BJ (cell line): ENCODE results near the gene TRAK1. TPM values are rescaled to one million over a fixed set of nuclear protein-coding genes. Genes with fewer than 3 reads are reported as not detected.

Source experiments
- CTCF ChIA-PET: fragments of 350-600 bp; formaldehyde crosslinking; extraction: SDS; loops from one replicate; lab custom pipeline; 2021; ENCODE audit warnings: antibody characterized with exemption, inconsistent platforms; lab: Yijun Ruan, JAX
- POLR2A ChIA-PET: fragments of 300-600 bp; sonication (Branson Sonifier 250); formaldehyde crosslinking; extraction: SDS; loops from one replicate; lab custom pipeline; 2021; ENCODE audit warnings: antibody characterized with exemption; lab: Charles Lee
- DNase-seq: peaks from one replicate; pipeline ENCODE4 v3.0.0-alpha.2; 2011; ENCODE audit warnings: low read depth
- H3K27me3 ChIP-seq: 2 replicates; pipeline ENCODE4 v1.6.0; 2011; ENCODE audit warnings: low read length; ENCODE audit not compliant: control insufficient read depth, insufficient read depth
- H3K36me3 ChIP-seq: 2 replicates; pipeline ENCODE4 v1.5.1; 2011; ENCODE audit warnings: low read length; ENCODE audit not compliant: control insufficient read depth, insufficient read depth
- H3K4me3 ChIP-seq: 2 replicates; pipeline ENCODE4 v1.5.1; 2011; ENCODE audit warnings: low read depth, mild to moderate bottlenecking, control low read depth, low read length
- polyA plus RNA-seq: library from polyadenylated mRNA; depleted of rRNA; stranded (reverse); fragments of >200 nt; gene quantifications from 2 replicates; pipeline ENCODE4 v1.2.3, GENCODE V29; 2011
- TF ChIP-seq, protein P1 (sequence below): IDR thresholded peaks from 2 replicates; pipeline ENCODE4 v1.5.1; 2011; ENCODE audit warnings: low read depth, mild to moderate bottlenecking, control low read depth, inconsistent platforms, low read length, moderate library complexity; ENCODE audit not compliant: insufficient read depth

Gene TRAK1
- polyA plus RNA-seq, 1 experiment = 36.3 TPM

DNA sequence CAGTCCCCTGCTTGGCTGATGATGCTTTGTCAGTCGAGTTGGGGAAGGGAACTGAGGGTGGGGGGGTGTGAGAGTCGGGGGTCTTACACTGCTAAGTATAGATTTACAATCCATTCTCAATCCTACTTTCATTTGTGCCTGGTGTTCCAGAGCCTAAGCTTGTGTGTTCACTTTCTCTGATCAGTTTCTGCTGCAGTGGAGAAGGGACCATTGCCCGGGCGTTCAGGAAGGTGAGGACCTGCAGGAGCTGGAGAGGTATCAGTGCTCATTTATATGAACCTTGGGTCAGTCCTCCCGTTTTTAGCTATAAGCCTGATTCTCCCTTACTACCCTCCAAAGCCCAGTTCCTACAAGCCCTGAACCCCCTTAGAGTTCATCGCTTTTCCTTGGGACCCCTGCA lies 41.0 kb upstream of the TRAK1 start:
- TF ChIP-seq, protein P1, sequence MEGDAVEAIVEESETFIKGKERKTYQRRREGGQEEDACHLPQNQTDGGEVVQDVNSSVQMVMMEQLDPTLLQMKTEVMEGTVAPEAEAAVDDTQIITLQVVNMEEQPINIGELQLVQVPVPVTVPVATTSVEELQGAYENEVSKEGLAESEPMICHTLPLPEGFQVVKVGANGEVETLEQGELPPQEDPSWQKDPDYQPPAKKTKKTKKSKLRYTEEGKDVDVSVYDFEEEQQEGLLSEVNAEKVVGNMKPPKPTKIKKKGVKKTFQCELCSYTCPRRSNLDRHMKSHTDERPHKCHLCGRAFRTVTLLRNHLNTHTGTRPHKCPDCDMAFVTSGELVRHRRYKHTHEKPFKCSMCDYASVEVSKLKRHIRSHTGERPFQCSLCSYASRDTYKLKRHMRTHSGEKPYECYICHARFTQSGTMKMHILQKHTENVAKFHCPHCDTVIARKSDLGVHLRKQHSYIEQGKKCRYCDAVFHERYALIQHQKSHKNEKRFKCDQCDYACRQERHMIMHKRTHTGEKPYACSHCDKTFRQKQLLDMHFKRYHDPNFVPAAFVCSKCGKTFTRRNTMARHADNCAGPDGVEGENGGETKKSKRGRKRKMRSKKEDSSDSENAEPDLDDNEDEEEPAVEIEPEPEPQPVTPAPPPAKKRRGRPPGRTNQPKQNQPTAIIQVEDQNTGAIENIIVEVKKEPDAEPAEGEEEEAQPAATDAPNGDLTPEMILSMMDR = no peak
- Histone ChIP-seq H3K4me3 (no peak overlapping the region), H3K27me3 (no peaks in the 10 kb centered on the region), H3K36me3 (no peaks in the 10 kb centered on the region)
- ChIA-PET POLR2A (no interaction called here), CTCF (interaction anchor here (0.6 to 4.3 kb wide), 2 partner anchors 49 to 128 kb away, joined by 3 to 17 read pairs; no protein-coding TSS in a partner anchor)
- DNase-seq = no peak

DNA sequence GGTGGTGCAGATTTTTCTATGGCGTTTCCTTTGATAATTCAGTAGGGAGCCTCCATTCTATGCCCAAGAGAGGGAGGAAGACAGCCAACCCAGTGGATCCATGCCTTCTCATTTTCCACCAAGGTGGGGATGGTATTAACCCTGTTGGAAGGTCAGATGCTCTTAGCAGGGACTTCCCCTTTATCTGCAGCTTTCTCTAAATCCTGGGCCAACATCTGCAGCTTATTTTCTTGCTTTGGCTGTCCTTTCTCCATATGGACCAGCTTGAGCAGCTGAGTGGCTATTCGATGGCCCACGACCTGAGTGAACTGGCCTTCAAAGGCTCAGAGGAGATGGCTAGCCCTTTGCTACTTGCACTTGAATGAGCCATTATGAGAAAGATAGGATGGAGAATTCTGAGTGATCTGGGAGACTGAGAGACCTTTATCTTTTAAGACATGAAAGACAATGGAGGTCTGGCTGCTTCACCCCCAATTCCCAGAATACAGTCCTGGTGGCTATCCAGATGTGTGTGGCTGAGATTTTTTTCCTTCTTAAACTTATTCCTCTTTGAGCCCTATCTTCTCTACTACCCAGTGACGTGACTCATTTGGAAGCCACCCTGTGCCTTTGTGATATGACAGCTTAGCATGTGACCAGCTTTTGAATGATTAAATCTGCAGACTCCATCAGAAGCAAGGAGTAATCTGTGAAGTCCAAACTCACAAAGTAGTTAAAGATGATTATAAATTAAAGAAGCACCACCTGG lies 39.6 kb upstream of the TRAK1 start:
- ChIA-PET POLR2A (no interaction called here), CTCF (interaction anchor here (4.3 kb wide), 1 partner anchor 48 kb away, joined by 17 read pairs; no protein-coding TSS in a partner anchor)
- Histone ChIP-seq H3K27me3 (no peaks in the 10 kb centered on the region), H3K4me3 (no peak overlapping the region), H3K36me3 (no peaks in the 10 kb centered on the region)
- DNase-seq = no peak
- TF ChIP-seq, protein P1 = no peak

DNA sequence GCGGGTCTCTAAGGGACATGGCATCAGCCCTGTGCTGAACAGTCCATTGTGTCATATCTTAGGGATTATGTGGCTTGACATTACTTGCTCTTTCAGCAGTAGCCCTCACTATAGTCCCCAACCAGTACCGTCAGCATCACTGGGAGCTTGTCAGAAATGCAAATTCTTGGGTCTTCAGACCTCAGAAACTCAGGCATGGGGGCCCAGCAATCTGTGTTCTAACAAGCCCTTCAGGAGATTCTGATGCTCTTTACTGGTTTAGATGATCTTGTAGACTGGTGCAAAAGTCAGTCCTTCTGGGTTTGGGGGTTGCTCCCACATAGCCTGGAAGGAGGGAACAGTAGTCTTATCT lies 39.0 kb upstream of the TRAK1 start:
- no peaks in the 10 kb centered on the region for H3K27me3 ChIP-seq
- no peak overlapping the region for H3K4me3 ChIP-seq
- TF ChIP-seq, protein P1 = no peak
- ChIA-PET CTCF (interaction anchor here (4.3 kb wide), 1 partner anchor 47 kb away, joined by 17 read pairs; no protein-coding TSS in a partner anchor), POLR2A (no interaction called here)
- DNase-seq = no peak
- no peaks in the 10 kb centered on the region for H3K36me3 ChIP-seq

DNA sequence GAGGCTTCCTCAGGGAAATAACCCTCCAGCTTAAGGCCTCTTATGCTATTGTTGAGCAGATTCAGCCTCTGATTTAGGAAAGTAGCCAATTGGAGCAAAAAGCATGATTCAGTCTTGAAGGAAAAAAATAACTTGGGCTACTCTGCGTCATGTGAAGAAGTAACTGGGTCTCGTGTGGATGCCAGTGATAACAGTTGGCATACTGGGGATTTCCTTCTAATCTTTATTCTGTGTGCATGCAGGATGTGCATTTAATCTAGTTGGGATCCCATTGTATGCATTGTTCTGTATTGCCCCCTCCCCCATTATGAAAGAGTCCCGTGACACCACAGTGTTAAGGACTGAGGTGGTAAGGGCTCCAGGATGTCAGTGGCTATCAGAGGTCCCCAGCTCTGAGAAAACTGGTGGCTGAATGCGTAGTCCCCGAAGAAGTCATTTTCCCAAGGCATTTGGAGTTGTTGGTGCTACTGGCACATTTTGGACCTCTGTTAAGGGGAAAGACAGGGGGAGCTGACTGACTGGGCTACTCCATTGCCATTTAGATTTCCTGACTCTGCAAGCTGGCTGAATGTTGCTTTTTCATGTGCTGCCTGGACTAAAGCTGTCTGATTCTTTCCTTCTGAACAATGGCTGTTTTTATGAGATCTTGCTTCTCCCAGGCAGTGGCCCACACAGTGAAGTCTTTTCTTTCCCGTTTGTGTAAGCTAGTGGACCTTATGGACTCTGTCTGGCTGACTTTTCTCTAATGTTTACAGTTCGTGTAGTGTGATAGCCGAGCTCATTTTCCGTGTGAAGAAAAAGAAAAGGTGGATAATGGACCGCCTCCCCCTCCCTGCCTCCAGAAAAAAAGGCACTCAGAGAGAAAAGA lies 38.4 kb upstream of the TRAK1 start:
- TF ChIP-seq, protein P1 = no peak
- CTCF ChIA-PET = interaction anchor here (0.6 to 4.3 kb wide), 3 partner anchors 17 to 47 kb away, joined by 3 to 17 read pairs (median 5); no protein-coding TSS in a partner anchor
- no peak for DNase-seq
- Histone ChIP-seq H3K36me3 (no peaks in the 10 kb centered on the region; the same call in 1 of the 2 replicates), H3K4me3 (no peak overlapping the region), H3K27me3 (no peaks in the 10 kb centered on the region)
- POLR2A ChIA-PET = interaction anchor here (0.6 to 0.7 kb wide), 2 partner anchors 20 to 68 kb away, joined by 5 to 11 read pairs; no protein-coding TSS in a partner anchor

DNA sequence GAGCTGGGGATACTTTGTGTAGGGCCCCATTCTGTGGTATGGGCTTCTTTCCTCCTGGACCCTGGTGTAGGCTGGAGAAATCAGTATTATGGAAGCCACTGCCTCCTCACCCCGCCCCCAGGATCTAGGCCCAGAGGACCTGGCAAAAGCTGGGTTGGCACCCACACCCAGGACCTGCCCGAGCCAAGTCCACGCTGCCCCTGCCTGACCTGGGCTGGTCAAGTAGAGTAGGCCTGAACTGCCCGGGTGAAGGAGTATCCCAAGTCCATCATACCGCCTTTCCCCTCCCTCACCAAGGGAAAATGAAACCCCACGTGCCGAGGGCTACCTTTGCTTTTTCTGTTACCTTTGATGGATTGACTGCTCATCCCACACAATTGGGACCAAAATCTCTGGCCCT lies 37.7 kb upstream of the TRAK1 start:
- CTCF ChIA-PET = interaction anchor here (1.4 to 4.3 kb wide), 2 partner anchors 18 to 46 kb away, joined by 5 to 17 read pairs; no protein-coding TSS in a partner anchor
- POLR2A ChIA-PET = no interaction called here

More for the DNA sequence above, 37.7 kb upstream of the TRAK1 start:
- H3K4me3 ChIP-seq = no peak overlapping the region
- TF ChIP-seq, protein P1 = no peak
- DNase-seq = no peak
- no peaks in the 10 kb centered on the region; the same call in 1 of the 2 replicates for H3K36me3 ChIP-seq
- no peaks in the 10 kb centered on the region for H3K27me3 ChIP-seq
